HCT116 (cell line): Measurements from ENCODE around the gene CCDC195. TPM values are rescaled to one million over a fixed set of nuclear protein-coding genes. Genes with fewer than 3 reads are reported as not detected.

Experiments
- ATAC-seq: fragments of 200-7000 bp; cut with Tn5 transposase; 2 replicates; pipeline ENCODE4 v1.9.1; 2020; ENCODE audit warnings: mild to moderate bottlenecking, moderate library complexity
- BruUV-seq: library from RNA; stranded (reverse); fragments of 400-500 nt; replicated peaks from 2 replicates; lab custom pipeline; 2021; lab: Mats Ljungman, UMichigan
- CTCF ChIA-PET: fragments of 300-600 bp; sonication (Branson Sonifier 250); formaldehyde crosslinking; loops from one replicate; lab custom pipeline; 2021; ENCODE audit warnings: antibody characterized with exemption; lab: Charles Lee
- POLR2A ChIA-PET: fragments of 300-600, 350-600 bp; sonication (Branson Sonifier 250); formaldehyde crosslinking; loops from one replicate; lab custom pipeline; 2021; ENCODE audit warnings: antibody characterized with exemption; lab: Charles Lee
- RAD21 ChIA-PET, 2 experiments: fragments of 300-600 bp; sonication (Branson Sonifier 250); formaldehyde crosslinking; loops; one replicate each; lab custom pipeline; 2023; ENCODE audit warnings: low total read pairs in 2 of 2; ENCODE audit not compliant: uncharacterized antibody in 2 of 2, unreplicated experiment in 2 of 2, low non-redundant PET in 1 of 2; lab: Charles Lee
- DNase-seq: peaks from one replicate; pipeline ENCODE4 v3.0.0-alpha.2; 2010; ENCODE audit warnings: low read depth, low spot score
- H2AFZ ChIP-seq: fragments of 200-600 bp; shearing (Covaris generic), sonication (generic); 2 replicates; pipeline ENCODE4 v1.6.1; 2017; ENCODE audit warnings: low read depth, mixed run types, mixed read lengths, antibody characterized with exemption, low read length; ENCODE audit not compliant: poor library complexity, severe bottlenecking
- H3K27ac ChIP-seq: 2 replicates; pipeline ENCODE4 v1.5.1; 2012; ENCODE audit warnings: low read depth, low read length
- H3K27me3 ChIP-seq: fragments of 200-600 bp; sonication (generic); 2 replicates; pipeline ENCODE4 v1.6.1; 2016; ENCODE audit warnings: mixed run types, low read length, mixed read lengths; ENCODE audit not compliant: insufficient read depth
- H3K36me3 ChIP-seq, 2 experiments: fragments of 200-500 bp in 1 of 2; fragments of 200-600 bp in 1 of 2; sonication (Bioruptor generic) in 1 of 2; sonication (generic) in 1 of 2; 2 replicates each; pipeline versions ENCODE4 v1.5.1 to v1.6.1; 2014 to 2016; ENCODE audit warnings: low read length in 2 of 2, inconsistent platforms in 1 of 2, mixed read lengths in 1 of 2, mixed run types in 1 of 2; ENCODE audit not compliant: insufficient read depth in 2 of 2, control insufficient read depth in 1 of 2
- H3K4me1 ChIP-seq, 2 experiments: fragments of 200-600 bp in 1 of 2; sonication (generic) in 1 of 2; 2 replicates each; pipeline versions ENCODE4 v1.5.1 to v1.6.1; 2012 to 2017; ENCODE audit warnings: low read length in 2 of 2, inconsistent platforms in 1 of 2, mild to moderate bottlenecking in 1 of 2, mixed read lengths in 1 of 2, mixed run types in 1 of 2, moderate library complexity in 1 of 2; ENCODE audit not compliant: insufficient read depth in 2 of 2, control insufficient read depth in 1 of 2
- H3K4me2 ChIP-seq: fragments of 200-600 bp; sonication (generic); 2 replicates; pipeline ENCODE4 v1.6.1; 2017; ENCODE audit warnings: mixed run types, low read length, mixed read lengths
- H3K4me3 ChIP-seq, 2 experiments: fragments of 200-600 bp in 1 of 2; sonication (generic) in 1 of 2; replicated peaks in 1 of 2; 2 replicates each; pipeline ENCODE4 v1.5.1; 2011 to 2016; ENCODE audit warnings: low read length in 2 of 2, control low read depth in 1 of 2, low read depth in 1 of 2, mild to moderate bottlenecking in 1 of 2, mixed read lengths in 1 of 2, mixed run types in 1 of 2
- H3K79me2 ChIP-seq: fragments of 200-600 bp; sonication (generic); 2 replicates; pipeline ENCODE4 v1.6.1; 2017; ENCODE audit warnings: mild to moderate bottlenecking, mixed run types, low read length, moderate library complexity, mixed read lengths; ENCODE audit not compliant: insufficient read depth
- H3K9ac ChIP-seq: fragments of 200-600 bp; sonication (generic); 2 replicates; pipeline ENCODE4 v1.6.1; 2016; ENCODE audit warnings: low read length, mixed read lengths
- H3K9me2 ChIP-seq: fragments of 200-600 bp; sonication (generic), shearing (Covaris generic); 2 replicates; pipeline ENCODE4 v1.6.1; 2017; ENCODE audit warnings: mixed run types, mild to moderate bottlenecking, moderate library complexity; ENCODE audit not compliant: insufficient read depth
- H3K9me3 ChIP-seq, 2 experiments: fragments of 200-500 bp in 1 of 2; fragments of 200-600 bp in 1 of 2; sonication (Bioruptor generic) in 1 of 2; sonication (generic) in 1 of 2; 2 replicates each; pipeline ENCODE4 v1.6.1; 2014 to 2017; ENCODE audit warnings: low read length in 2 of 2, mixed read lengths in 2 of 2, inconsistent platforms in 1 of 2, low read depth in 1 of 2, mild to moderate bottlenecking in 1 of 2, mixed run types in 1 of 2, moderate library complexity in 1 of 2; ENCODE audit not compliant: control insufficient read depth in 1 of 2, insufficient read depth in 1 of 2
- H4K20me1 ChIP-seq: fragments of 200-600 bp; sonication (generic), shearing (Covaris generic); 2 replicates; pipeline ENCODE4 v1.6.1; 2017; ENCODE audit warnings: mixed run types, mild to moderate bottlenecking, moderate library complexity; ENCODE audit not compliant: insufficient read depth
- ELF1 ChIP-seq: IDR thresholded peaks from 2 replicates; pipeline ENCODE4 v1.6.1; 2012; ENCODE audit warnings: low read depth, borderline replicate concordance
- EZH2phosphoT487 ChIP-seq: fragments of 200-600 bp; IDR thresholded peaks from 2 replicates; pipeline ENCODE4 v1.6.1; 2018; ENCODE audit warnings: antibody characterized with exemption, borderline replicate concordance
- POLR2A ChIP-seq: IDR thresholded peaks from 2 replicates; pipeline ENCODE4 v1.7.0; 2011; ENCODE audit warnings: borderline replicate concordance; ENCODE audit not compliant: insufficient read depth, insufficient read length; ENCODE audit errors: extremely low read depth
- POLR2AphosphoS5 ChIP-seq: IDR thresholded peaks from 2 replicates; pipeline ENCODE4 v1.6.1; 2011; ENCODE audit warnings: mild to moderate bottlenecking, low read depth, low read length, moderate library complexity
- RAD21 ChIP-seq: IDR thresholded peaks from 2 replicates; pipeline ENCODE4 v1.6.1; 2012; ENCODE audit warnings: low read depth, mild to moderate bottlenecking
- SP1 ChIP-seq: IDR thresholded peaks from 2 replicates; pipeline ENCODE4 v1.6.1; 2012; ENCODE audit warnings: low read depth
- ZFX ChIP-seq: fragments of 450-650 bp; IDR thresholded peaks from 2 replicates; pipeline ENCODE4 v1.6.1; 2017
- intact Hi-C: fragments of 100-400 bp; cut with micrococcal nuclease; formaldehyde crosslinking; loops from 2 replicates; pipeline ENCODE4 v1.10.0; 2022
- total RNA-seq: library from RNA; stranded (reverse); gene quantifications from one replicate; pipeline ENCODE4 v1.2.1, GENCODE V29; 2021; ENCODE audit not compliant: unreplicated experiment
- TF ChIP-seq, protein P1 (sequence below): IDR thresholded peaks from 2 replicates; pipeline ENCODE4 v1.6.1; 2012; ENCODE audit warnings: low read depth
- TF ChIP-seq, protein P2 (sequence below): IDR thresholded peaks from 2 replicates; pipeline ENCODE4 v1.6.1; 2012
- TF ChIP-seq, protein P3 (sequence below), 3 experiments: fragments of 200-600 bp in 1 of 3; sonication (generic) in 1 of 3; IDR thresholded peaks in 2 of 3; conservative IDR thresholded peaks in 1 of 3; 2 replicates each; pipeline ENCODE4 v1.5.1; 2012 to 2017; ENCODE audit warnings: low read depth in 2 of 3, low read length in 2 of 3, antibody characterized with exemption in 1 of 3, borderline replicate concordance in 1 of 3, control low read depth in 1 of 3, mild to moderate bottlenecking in 1 of 3, mixed read lengths in 1 of 3, mixed run types in 1 of 3, moderate library complexity in 1 of 3; ENCODE audit not compliant: insufficient read depth in 1 of 3
- TF ChIP-seq, protein P4 (sequence below): IDR thresholded peaks from 2 replicates; pipeline ENCODE4 v1.6.1; 2011; ENCODE audit warnings: mild to moderate bottlenecking, low read length, moderate library complexity; ENCODE audit not compliant: insufficient replicate concordance; ENCODE audit errors: extremely low read depth

The CCDC195 gene
- total RNA-seq, 1 experiment from 2014 or later: not detected

DNA sequence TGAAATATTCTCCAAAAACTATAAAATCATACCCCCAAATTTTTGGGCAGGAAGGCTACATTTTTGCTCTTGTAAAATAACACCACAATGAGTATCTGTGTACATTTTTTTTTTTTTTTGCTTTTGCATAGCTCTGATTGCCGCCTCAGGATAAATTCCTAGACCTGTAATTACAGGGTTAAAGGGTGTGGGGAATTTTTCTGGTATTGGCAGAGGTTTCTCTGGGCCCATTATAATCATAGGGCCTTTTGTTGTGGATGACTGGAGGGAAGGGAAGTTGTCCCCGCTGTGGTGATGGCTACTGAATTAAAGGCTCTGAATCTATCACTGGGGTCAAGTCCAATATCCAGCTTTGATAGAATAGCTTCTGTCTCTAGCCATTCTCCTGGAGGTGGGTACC is 26.6 kb downstream of the CCDC195 start (continued):
- TF ChIP-seq, protein P1, sequence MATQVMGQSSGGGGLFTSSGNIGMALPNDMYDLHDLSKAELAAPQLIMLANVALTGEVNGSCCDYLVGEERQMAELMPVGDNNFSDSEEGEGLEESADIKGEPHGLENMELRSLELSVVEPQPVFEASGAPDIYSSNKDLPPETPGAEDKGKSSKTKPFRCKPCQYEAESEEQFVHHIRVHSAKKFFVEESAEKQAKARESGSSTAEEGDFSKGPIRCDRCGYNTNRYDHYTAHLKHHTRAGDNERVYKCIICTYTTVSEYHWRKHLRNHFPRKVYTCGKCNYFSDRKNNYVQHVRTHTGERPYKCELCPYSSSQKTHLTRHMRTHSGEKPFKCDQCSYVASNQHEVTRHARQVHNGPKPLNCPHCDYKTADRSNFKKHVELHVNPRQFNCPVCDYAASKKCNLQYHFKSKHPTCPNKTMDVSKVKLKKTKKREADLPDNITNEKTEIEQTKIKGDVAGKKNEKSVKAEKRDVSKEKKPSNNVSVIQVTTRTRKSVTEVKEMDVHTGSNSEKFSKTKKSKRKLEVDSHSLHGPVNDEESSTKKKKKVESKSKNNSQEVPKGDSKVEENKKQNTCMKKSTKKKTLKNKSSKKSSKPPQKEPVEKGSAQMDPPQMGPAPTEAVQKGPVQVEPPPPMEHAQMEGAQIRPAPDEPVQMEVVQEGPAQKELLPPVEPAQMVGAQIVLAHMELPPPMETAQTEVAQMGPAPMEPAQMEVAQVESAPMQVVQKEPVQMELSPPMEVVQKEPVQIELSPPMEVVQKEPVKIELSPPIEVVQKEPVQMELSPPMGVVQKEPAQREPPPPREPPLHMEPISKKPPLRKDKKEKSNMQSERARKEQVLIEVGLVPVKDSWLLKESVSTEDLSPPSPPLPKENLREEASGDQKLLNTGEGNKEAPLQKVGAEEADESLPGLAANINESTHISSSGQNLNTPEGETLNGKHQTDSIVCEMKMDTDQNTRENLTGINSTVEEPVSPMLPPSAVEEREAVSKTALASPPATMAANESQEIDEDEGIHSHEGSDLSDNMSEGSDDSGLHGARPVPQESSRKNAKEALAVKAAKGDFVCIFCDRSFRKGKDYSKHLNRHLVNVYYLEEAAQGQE: no peak
- TF ChIP-seq ELF1: no peak
- TF ChIP-seq, all 23 proteins: peak for 0

DNA sequence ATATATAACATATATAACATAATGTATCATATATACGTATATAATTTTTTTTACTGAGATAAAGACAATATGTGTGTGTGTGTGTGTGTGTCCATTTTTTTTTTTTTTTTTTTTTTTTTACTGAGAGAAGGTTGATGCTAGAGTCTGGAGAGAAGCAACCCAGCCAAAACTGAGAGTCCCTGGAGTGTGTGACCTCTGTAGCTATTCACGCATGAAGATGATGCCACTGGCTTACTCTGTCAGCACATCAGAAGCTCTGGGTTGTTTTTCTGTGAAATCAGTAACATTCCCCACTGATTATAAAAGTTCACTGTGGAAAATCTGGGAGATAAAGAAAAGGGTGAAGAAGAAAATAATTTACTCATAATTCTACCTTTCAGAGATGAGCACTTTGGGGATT is 27.2 kb downstream of the CCDC195 start:
- ChIA-PET RAD21 (interaction anchor here in 1 of 2 experiments (0.7 kb wide), 1 partner anchor 17 kb away, joined by 4 read pairs; no protein-coding TSS in a partner anchor), CTCF (no interaction called here), POLR2A (no interaction called here)
- H3K4me2 ChIP-seq: no peak overlapping the region
- H2AFZ ChIP-seq: peak overlapping the region; percentile 12
- no peaks in the 10 kb centered on the region for H3K9me3 ChIP-seq
- no peak for TF ChIP-seq EZH2phosphoT487
- no peak for TF ChIP-seq POLR2AphosphoS5
- TF ChIP-seq ZFX: no peak
- TF ChIP-seq, protein P2, sequence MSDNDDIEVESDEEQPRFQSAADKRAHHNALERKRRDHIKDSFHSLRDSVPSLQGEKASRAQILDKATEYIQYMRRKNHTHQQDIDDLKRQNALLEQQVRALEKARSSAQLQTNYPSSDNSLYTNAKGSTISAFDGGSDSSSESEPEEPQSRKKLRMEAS: no peak
- TF ChIP-seq, protein P1: no peak
- TF ChIP-seq, protein P3, sequence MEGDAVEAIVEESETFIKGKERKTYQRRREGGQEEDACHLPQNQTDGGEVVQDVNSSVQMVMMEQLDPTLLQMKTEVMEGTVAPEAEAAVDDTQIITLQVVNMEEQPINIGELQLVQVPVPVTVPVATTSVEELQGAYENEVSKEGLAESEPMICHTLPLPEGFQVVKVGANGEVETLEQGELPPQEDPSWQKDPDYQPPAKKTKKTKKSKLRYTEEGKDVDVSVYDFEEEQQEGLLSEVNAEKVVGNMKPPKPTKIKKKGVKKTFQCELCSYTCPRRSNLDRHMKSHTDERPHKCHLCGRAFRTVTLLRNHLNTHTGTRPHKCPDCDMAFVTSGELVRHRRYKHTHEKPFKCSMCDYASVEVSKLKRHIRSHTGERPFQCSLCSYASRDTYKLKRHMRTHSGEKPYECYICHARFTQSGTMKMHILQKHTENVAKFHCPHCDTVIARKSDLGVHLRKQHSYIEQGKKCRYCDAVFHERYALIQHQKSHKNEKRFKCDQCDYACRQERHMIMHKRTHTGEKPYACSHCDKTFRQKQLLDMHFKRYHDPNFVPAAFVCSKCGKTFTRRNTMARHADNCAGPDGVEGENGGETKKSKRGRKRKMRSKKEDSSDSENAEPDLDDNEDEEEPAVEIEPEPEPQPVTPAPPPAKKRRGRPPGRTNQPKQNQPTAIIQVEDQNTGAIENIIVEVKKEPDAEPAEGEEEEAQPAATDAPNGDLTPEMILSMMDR (IDR thresholded peaks at IDR 0.05 in 2 of 3, conservative IDR thresholded peaks at IDR 0.05 in 1 of 3; ENCODE audit: borderline replicate concordance in 1 of 3, insufficient read depth in 1 of 3, low read depth in 2 of 3, low read length in 2 of 3): no peak
- TF ChIP-seq ELF1: no peak
- TF ChIP-seq, protein P4, sequence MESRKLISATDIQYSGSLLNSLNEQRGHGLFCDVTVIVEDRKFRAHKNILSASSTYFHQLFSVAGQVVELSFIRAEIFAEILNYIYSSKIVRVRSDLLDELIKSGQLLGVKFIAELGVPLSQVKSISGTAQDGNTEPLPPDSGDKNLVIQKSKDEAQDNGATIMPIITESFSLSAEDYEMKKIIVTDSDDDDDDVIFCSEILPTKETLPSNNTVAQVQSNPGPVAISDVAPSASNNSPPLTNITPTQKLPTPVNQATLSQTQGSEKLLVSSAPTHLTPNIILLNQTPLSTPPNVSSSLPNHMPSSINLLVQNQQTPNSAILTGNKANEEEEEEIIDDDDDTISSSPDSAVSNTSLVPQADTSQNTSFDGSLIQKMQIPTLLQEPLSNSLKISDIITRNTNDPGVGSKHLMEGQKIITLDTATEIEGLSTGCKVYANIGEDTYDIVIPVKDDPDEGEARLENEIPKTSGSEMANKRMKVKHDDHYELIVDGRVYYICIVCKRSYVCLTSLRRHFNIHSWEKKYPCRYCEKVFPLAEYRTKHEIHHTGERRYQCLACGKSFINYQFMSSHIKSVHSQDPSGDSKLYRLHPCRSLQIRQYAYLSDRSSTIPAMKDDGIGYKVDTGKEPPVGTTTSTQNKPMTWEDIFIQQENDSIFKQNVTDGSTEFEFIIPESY: no peak
- no peak for TF ChIP-seq SP1
- TF ChIP-seq RAD21: no peak
- TF ChIP-seq POLR2A: no peak
- ATAC-seq (no peak), DNase-seq (no peak)
- intact Hi-C loops: no loop called here
- no peak overlapping the region for H3K27ac ChIP-seq
- no peaks in the 10 kb centered on the region for H3K36me3 ChIP-seq
- BruUV-seq: no TSS peak
- no peak overlapping the region for H3K4me3 ChIP-seq
- H3K27me3 ChIP-seq: no peaks in the 10 kb centered on the region
- H3K9ac ChIP-seq: no peak overlapping the region
- H3K4me1 ChIP-seq: no peaks in the 10 kb centered on the region
- H3K79me2 ChIP-seq: no peaks in the 10 kb centered on the region
- no peaks in the 10 kb centered on the region for H4K20me1 ChIP-seq
- H3K9me2 ChIP-seq: no peaks in the 10 kb centered on the region
